GM21381 (cell line): ENCODE data around the gene AARS1.
"Not testable (repeated sequence)": the region's sequence is repeated elsewhere in the genome, so short reads cannot be mapped to it uniquely, and the experiment has no call there.

Source experiments
- ATAC-seq: cut with Tn5 transposase; IDR thresholded peaks from one replicate; pipeline ENCODE4 v1.9.1; 2021; ENCODE audit warnings: mild to moderate bottlenecking, moderate library complexity; ENCODE audit not compliant: unreplicated experiment

The AARS1 gene

DNA sequence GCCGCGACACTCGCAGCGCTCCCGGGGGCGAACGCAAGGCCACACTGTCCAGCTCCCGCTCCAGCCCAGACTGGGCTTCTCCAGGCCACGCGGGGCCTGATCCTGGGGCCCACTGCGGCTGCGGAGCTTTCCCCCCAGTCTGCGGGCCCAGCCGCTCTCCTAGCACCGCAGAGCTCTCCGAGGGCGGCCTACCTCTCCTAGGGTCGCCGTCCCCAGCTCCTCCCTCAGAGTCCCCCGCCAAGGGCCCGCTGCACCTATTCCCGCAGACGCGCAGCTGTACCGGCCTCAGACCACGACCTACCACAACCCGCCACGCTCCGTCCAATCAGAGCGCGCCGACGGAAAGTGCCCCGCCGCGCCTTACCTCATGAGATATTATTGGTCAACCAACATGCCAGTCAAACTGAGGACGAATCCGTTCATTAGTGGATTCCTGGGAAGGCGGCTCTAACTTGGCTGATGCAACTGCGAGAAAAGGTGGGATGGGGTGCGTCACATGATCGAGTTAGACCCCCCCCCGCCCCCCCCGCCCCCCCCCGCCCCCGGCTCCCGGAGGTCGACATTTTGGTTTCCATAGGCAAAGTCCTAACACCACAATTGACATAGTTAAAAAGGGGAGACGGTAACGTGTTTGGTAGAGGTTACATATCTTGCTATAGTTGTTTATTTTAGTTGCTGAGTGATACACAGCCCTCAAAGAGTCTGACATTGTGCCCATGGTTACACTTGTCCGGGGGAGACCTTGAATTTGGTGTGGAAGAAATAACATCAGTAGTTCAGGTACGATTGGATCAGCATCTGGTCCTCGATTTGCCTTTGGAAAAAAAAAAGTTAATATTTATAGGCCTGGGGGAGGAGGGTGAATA is at the start of gene AARS1:
AARS1 (minus strand) TSS at position 278 of the 866 bp plus-strand sequence. CDS start 6,743 bp downstream, outside the sequence.
- peak; percentile 97 for ATAC-seq

DNA sequence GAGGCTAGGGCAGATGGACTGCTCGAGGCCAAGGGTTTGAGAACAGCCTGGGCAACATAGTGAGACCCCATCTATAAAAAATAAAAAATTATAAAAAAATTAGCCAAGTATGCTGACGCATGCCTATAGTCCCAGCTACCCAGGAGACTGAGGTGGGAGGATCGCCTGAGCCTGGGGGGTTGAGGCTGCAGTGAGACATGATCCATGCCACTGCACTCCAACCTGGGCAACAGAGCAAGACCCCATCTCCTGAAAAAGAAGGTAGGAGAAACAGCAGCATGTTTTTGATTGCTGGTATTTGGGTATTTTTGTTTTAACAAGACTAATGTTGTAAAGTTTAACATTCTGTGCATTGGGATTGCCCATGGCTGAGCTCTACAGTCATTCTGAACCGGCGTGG is 48.5 kb upstream of the AARS1 start:
- ATAC-seq, result no peak

GRCh38 chr16:70332728-70333127 is 43.4 kb upstream of the AARS1 start:
- not testable (repeated sequence) for ATAC-seq

GRCh38 chr16:70331588-70332358 is 42.5 kb upstream of the AARS1 start:
- no peak for ATAC-seq

GRCh38 chr16:70331091-70331490 is 41.8 kb upstream of the AARS1 start:
- no peak for ATAC-seq

DNA sequence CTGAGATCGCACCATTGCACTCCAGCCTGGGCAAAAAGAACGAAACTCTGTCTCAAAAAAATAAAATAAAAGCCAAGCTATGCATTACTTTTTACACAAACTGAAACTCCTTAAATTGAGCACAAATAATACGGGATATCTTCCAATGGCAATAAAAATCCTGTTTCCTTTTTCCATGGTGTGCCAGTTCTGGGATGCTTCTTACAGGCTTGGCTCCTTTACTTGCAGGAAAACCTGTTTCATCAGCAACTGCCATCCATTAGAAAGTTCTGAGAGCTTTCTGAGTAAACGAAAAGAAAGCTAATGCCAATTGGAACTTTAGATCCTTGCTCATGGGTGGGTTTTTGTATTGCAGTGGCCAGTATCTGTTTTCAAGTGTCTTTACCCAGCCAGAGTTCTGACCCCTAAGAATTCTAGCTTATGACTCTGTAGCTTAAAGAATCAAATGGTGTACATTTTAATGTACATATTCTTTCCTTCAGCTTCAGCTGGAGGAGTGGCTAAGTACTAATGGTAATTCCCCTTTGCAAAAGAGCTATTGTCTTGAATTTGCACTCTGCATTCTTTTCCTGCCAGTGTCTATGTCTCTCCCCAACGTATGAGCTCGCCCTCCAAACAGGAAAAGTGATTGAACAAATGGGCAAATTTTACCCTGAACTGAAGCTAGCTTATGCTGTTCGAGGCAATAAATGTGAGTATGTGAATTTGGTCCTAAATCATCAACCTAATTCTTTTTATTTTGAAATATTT is 35.9 kb upstream of the AARS1 start:
- ATAC-seq, result no peak

GRCh38 chr16:70320121-70320520 is 30.8 kb upstream of the AARS1 start:
- ATAC-seq, result no peak

DNA sequence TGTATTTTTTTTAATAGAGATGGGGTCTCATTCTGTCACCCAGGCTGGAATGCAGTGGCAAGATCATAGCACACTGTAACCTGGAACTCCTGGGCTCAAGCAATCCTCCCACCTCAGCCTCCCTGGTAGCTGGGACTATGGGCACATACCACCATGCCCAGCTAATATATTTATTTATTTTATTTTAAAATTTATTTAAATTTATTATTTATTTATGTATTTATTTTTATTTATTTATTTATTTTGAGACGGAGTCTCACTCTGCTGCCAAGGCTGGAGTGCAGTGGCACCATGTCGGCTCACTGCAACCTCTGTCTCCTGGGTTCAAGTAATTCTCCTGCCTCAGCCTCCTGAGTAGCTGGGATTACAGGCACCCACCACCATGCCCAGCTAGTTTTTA is 18.4 kb upstream of the AARS1 start:
- not testable (repeated sequence) for ATAC-seq

GRCh38 chr16:70306880-70307279 is 17.6 kb upstream of the AARS1 start:
- ATAC-seq, result no peak

- ATAC-seq, result no peak
Observed at GRCh38 chr16:70304892-70305448, 15.7 kb upstream of the AARS1 start.

- ATAC-seq, result no peak
Observed at GRCh38 chr16:70302745-70303144, 13.4 kb upstream of the AARS1 start.

GRCh38 chr16:70301121-70301520 is 11.8 kb upstream of the AARS1 start:
- no peak for ATAC-seq

DNA sequence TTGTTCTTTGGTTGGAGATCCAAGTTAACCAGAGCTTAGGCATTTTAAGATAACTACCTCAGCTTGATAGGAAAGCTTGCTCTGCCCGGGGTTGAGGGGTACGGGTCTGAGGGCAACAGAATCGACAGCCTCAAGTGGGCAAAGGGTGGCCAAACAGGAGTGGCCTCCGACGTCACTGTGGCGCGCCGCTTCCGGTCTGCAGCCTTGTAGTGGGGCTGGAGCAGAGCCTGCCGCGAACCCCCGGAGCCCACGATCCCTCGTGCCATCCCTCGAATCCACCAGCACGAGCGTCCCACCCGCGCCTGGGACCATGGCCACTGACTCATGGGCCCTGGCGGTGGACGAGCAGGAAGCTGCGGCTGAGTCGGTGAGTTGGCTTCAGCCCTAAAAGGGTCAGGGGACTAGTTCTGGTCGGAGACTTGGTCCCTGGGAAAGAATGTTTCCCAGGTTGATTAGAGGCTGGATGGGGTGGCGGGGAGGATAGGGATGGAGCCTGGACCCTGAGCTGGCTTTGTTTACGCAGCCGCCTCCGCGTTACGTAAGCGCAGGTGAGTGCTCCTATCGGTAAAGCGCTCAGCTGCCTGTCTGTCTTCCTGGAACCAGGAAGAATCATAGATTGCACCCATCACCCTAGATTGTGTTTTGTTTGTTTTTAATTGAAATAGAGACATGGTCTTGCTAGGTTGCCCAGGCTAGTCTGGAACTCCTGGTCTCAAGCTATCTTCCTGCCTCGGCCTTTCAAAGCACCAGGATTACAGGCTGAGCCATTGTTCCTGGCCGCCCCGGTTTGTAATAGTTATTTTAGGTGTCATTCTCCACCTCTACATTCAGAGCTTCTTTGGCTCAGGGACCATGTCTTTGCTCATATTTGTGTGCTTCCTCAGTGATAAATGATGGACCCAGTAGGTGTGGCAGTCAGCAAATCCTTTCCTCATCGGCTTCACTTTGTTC is 10.0 kb upstream of the AARS1 start, which contains the start of gene DDX19B:
DDX19B (plus strand) TSS at position 199 of the 951 bp plus-strand sequence; CDS start at position 311, 112 bp downstream.
- ATAC-seq, result no peak

GRCh38 chr16:70295634-70296033 is 6.3 kb upstream of the AARS1 start:
- ATAC-seq, result no peak

DNA sequence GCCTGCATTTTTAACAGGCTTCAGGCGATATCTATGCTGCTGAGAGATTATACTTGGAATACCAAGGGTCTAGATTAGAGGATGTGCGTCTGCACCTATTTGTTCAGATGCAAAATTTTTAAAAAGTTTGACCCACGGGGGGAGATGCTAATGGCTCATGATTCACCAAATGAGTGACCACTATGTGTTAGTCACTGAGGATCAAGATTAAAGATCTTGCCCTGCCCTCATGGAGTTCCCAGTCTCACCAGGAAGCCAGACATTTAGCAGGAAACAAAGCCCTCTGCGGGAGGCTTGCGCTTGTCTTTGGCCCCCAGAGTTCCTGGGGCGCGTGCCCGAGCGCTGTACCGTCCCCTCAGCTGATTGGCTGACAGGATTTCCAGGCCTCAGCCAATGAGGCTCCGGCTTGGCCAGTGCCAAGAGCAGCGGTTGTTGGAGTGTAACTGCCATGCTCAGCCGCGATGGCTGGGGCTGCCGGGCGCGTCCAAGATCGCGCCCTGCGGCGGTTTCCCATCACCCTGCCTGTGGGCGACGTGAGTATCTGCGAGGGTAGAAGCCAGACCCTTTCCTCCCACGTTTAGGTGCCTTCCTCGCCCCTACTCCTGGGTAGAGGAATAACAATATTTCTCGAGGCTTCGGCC is 5.2 kb upstream of the AARS1 start:
- ATAC-seq, result no peak

GRCh38 chr16:70292148-70292547 is 2.8 kb upstream of the AARS1 start:
- ATAC-seq, result not testable (repeated sequence)

- no peak for ATAC-seq
Observed at GRCh38 chr16:70290949-70291519, 1.7 kb upstream of the AARS1 start.

- not testable (repeated sequence) for ATAC-seq
Observed at GRCh38 chr16:70287304-70287971, 1.9 kb downstream of the AARS1 start.
